CD4-positive, alpha-beta T cell treated with Interleukin-17A for 1 hour (primary cell): ENCODE measurements around the gene FUT7.
A peak's percentile ranks its signal among the peaks of the same experiment; 100 is the strongest.

Experiments used
- DNase-seq: peaks from one replicate; pipeline ENCODE4 v3.0.0-alpha.2; 2020

FUT7 gene

DNA sequence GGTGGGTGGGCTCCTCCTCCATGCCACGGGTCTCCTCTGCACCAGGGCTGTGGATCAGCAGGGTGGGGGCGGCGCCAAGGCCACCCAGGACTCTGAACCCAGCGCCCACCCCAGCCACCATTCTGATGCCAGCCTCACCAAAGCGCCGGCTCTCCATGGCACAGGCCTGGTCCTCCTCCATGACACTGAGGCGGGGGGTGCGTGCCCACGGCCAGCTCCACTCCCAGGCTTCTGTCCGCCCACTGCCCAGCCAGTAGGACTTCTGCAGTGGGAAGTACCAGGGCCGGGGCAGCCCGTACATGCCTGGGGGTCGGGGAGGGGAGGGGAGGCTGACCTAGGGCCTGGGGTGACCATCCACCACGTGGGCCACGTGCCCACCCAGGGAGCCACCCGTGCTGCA, 15.5 kb downstream of the FUT7 start:
- no peak for DNase-seq

DNA sequence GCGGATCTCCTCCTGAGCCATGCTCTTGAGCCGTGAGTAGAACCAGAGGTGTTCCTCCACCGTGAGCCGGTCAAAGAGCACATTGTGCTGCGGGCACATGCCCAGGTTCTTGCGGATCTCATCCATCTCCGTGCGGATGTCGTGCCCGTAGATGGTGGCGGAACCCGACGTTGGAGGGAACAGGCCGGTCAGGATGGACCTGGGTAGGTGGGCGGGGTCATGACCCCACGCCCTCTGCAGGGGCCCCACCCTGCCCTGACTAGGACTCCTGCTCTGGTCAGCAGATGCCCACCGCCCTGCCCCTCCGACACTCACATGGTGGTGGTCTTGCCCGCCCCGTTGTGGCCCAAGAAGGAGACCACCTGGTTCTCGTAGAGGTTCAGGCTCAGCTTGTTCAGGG, 15.9 kb downstream of the FUT7 start:
- no peak for DNase-seq

DNA sequence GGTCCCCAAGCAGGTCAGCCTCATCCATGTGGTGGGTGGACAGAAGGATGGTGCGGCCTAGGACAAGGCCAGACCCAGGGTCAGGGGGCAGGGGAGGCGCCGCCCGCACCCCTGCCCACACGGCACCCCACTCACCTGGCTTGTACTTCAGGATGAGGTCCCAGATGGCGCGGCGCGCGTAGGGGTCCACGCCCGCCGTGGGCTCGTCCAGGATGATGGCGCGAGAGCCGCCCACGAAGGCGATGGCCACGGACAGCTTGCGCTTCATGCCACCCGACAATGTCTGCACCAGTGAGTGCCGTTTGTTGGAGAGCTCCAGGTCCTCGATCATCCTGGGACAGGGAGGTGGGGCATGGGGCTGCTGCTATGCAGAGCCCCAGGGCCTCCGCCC, 16.4 kb downstream of the FUT7 start:
- DNase-seq = no peak

DNA sequence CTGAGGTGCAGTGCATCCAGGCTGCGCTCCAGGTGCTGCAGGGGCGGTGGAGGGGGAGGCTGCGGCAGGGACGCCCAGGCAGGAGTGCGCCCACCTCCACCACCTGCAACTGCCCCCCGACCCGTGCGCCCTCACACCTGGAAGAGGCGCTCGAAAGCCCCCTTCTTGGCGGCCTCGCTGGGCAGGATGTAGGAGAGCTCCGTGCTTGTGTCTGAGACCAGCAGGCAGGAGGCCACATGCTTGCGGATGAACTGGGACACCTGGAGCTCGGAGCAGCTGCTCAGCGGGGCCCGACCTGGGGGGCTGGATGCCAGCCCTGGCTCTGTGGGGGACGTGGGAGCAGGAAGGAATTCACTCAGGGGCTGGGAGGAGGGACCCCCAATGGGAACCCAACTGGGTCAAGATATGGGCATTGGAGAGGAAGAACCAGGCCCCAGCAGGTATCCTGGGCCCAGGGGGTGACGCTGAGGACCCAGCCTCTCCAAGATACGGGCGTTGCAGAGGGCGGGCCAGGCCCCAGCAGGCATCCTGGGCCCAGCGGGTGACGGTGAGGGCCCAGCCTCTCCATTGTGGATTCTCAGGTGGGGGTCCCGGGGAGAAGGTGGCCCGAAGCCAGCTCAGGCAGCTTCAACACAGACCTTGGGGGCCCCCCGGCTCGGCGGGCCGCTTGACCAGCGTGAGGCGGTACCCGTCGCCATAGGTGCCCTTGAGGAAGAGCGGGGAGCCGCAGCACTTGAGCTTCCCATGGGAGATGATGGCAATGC, 16.9 kb downstream of the FUT7 start:
- DNase-seq = no peak

DNA sequence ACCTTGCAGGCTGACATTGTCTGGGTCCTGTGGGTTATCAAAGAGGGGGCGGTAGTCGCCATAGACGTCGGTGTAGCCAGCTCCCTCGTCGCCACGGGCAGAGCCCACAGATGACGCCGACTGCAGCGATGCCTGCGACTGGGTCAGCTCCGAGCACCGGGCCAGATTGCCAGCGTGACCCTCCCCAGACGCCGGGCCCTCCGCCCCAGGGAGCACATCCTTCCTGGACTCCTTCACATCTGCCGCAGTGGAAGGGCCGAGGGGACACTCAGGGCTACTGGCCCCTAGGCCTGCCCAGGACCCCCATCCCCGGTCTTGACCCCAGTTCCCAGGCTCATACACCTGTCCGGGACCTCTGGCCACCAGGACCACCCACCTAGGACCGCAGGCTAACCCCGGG, 17.7 kb downstream of the FUT7 start:
- DNase-seq = no peak

DNA sequence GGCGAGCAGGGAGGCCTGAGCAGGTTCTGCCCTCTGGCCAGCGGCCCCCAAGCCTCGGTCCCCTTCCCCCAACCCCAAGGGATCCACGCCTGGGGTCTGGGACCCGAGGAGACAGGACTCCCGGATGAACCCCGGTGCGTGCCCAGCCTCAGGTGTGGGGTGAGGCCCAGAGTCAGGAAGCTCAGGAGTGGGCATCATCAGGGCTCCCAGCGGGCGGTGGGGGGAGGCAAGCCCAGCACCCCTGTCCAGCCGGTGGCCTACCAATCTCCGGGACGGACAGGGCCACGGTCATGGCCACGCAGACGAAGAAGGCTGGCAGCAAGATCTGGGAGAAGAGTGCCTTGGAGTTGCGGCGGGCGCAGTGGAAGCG, 18.3 kb downstream of the FUT7 start:
- no peak for DNase-seq

DNA sequence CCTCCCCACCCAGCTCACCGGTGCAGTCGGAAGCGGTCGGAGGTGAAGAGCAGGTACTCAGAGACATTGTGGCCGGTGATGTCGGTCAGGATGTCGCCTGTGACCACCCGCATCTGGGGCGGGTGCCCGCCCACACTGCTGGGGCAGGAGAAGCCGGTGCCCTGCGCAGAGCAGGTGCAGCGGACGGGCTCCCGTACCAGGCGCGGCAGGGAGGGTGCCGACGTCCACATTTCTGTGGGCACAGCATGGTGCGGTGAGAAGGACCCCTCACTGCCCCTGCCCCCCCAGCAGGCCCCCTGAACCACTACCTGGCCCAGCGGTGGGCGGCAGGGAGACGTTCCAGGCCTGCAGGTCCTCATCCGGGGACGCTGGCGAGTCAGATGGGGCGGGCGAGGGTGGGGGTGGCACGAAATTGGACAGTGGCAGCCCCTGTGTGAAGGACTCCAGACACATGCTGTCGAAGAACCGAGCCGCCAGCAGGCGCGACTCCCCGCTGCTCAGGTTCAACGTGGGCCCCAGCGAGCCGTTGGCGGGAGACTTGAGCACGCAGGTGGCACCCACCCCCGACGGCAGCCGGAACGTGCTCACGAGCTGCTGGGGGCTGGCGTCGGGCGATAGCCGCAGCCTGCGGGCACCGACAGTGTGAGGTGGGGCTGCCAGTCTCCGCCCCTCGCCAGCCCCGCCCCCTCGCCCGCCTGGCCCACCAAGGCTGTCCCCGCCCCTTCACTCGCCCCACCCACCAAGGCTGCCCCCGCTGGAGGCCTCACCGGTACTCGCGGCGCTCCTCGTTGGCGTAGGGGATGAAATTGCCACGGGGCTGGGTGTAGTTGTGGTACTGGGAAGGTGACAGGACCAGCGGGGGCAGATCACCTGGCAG, 19.0 kb downstream of the FUT7 start:
- DNase-seq = no peak

DNA sequence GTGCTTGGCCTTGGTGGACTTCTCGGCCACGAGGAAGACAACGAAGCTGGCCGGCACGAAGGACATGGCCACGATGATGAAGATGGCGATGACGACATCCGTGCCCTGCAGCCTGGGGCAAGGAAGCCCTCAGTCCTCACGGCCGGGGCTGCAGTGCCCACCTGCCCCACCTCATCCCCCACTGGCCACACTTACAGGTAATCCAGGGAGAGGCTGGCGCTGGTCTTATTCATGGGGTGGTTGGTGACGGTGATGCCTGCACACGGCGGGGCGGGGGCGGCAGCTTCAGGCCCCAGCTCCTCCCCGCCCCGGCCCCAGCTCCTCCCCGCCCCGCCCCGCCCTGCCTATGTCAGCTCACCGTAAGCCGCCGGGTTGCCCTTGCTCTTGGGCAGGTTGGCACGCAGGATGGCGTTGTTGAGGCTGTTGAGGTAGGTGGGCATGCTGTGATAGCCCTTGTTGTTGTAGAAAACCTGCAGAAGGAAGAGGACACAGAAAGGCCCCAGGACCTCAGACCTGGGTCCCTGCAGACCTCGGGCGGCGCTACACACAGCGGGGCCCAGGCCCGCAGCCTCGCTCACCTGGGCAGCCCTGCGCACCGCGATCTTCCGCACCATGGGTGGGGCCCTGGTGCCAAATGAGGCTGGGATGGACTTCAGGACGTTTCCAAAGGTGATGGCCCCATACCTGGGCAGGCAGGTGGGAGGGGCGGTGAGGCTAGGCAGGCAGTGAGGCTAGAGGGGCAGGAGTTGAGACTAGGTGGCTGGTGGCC, 19.8 kb downstream of the FUT7 start:
- DNase-seq = no peak

DNA sequence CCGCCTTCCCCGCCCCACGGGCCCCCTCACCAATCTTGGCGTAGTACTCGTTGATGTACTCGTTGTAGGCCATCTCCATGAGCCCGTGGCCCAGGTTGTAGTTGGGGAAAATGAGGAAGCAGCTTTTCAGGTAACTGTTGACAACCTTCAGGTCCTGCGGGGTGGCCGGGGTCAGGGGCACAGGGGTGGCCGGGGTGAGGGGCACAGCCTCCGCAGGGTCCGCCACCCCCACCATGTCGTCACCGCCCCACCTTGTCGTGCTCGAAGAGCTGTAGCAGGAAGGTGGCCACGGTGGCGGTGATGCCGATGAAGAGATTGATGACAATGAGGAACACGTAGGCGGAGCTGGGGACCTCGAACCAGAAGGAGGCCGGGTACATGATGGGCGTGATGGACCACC, 20.7 kb downstream of the FUT7 start:
- DNase-seq = no peak

DNA sequence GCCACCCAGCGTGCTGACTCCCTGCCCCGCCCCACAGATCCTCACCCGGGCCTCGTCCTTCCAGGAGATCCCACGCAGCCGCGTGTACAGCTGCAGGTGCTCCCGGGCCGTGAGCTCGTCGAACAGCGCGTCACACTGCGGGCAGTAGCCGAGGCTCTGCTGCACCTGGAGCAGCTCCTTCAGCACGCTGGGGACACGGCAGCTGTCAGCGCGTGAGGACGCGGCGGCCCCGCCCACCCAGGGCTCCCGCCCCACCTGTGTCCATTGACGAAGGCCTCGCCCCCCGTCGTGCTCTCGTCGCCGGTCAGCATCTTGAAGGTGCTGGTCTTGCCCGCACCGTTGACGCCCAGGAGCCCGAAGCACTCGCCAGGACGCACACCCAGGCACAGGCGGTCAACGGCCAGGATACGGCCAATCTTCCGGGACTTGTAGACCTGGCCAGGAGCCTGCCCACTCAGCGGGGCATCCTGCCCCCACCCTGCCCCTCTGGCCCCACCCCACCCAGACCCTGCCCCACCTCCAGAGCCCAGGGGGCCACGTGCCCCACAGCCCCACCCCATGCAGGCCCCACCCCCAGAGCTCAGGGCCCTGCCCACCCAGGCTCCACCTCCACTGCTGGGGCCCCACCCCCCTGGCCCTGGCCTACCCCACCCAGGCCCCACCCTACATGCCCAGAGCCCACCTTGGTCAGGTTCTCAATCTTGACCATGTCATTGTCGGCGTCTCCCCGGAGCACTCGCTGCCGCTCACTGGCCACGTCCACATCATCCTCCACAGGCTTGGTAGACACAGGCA, 21.8 kb downstream of the FUT7 start:
- no peak for DNase-seq

DNA sequence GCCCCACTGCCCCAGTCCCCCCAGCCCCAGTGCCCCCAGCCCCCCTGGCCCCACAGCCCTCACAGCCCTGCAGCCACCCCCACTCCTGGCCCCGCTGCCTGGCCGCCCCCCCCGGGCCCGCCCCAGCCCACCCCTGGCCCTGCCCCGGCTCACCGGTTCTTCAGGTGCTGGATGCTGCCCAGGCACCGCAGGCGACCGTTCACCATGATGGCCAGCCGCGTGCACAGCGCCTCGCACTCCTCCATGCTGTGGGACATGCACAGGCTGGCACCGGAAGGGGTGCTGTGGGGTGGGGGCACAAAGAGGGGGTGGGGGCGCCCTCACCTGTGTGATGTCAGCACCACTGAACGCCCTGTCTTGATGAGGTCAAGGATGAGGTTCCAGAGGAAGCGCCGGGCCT, 22.7 kb downstream of the FUT7 start:
- no peak for DNase-seq

DNA sequence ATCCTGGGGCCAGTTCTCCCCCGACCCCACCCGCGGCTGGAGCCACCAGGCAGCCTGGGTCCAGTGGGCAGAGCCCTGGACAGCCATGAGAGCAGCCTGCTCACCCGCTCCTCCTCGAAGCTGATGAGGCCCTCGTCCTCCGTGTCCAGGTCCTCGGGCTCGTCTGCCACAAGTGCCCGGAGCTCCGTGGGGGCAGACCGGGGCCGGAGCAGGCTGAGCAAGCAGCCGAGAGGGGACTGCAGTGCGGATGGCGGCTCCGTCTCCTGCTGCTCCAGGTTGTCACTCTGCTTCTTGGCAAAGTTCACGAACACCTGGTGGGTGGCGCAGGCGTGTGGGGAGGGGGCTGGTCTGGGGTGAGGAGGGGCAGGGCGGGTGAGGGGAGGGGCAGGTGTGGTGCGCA, 23.6 kb downstream of the FUT7 start:
- no peak for DNase-seq

DNA sequence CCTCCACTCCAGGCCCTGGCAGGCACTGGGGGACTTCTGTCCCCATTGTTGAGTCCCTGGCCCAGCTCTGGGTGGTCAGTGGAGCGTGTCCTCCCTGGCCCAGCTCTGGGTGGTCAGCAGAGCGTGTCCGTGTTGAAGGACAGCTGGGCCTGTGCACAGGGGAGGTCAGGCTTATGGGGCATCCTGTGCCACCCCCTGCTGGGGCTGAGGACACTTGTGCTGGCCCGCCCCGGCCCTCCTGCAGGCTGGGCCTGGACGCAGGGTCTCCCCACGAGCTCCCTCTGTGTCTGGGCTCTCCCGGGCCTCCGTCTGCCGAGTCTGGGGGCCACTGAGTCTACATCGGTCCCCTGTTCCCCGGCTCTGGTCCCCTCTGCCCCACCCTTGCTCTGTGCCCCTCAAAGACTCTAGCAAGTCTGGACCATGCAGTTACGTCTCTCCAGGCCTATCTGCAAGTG, 24.0 kb downstream of the FUT7 start:
- DNase-seq = no peak

DNA sequence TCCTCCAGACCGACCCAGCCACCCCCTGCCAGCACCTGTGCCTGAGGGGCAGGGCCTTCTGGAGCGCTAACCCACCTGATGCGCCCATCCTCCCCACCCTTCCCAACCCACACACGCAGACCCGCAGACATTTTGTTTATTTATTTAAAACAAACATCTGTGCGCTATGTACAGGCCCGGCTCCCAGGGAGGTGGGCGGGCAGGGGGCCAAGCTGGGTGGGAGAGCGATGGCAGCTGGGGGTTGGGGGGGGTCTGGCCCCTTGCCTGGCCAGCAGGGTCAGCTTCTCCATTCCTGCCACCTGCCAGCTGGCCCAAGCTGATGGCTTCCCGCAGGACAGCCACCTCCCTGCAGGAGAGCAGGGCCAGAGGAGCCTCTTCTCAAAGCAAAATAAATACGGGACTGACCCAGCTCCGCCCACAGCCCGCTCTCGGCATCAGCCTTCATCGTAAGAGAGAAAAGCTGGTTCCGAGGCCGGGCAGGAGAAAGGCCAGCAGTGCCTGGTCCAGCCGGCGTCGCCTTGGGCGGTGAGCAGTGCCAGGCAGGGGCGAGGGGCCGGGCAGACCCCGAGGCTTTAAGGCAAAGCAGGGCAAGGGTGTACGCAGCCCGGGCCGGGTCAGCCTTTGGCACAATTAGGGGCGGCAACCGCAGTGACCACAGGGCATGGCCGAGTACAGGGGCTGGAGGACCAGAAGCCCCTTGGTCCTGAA, 24.6 kb downstream of the FUT7 start:
- no peak for DNase-seq

DNA sequence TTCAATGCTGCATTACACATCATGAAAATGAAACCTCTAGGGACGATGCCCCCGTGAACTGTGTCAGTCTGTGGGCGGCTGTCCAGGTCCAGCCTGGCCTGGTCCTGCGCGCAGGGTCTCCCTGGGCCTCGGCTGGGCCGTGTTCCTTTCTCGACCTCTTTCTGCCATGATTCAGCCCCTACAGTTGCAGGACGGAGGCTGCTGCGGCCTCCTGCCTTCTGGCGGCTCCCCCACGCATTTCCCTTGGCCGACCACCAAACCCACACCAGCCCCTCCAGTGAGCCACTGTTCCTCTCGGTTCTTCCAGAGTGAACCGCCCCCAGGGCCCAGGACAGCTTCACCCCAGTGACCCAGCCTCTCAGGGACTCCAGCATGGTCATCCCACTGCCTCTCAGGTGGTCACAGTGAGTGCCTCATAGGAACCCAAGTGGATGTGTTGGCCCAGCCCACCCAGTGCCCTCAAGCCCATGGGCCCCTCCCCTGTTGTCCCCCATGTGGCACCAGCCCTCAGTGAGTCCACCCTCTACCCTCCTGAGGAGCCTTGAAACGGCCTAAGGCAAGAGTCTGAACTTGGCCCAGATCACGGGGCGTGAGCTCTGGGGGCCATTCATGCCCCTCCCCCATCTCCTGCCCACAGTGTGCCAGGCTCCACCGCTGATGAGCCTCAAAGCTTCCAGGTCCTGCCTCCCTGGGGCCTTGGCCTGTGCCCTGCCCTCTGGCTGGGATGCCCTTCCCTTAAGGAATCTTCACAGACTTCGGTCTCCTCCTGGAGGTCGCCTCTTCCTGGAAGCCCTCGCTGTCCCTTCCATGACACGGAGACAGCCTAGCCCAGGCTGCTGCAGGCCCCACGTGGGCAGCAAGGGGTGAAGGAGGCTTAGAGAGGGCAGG, 25.5 kb downstream of the FUT7 start:
- no peak for DNase-seq

DNA sequence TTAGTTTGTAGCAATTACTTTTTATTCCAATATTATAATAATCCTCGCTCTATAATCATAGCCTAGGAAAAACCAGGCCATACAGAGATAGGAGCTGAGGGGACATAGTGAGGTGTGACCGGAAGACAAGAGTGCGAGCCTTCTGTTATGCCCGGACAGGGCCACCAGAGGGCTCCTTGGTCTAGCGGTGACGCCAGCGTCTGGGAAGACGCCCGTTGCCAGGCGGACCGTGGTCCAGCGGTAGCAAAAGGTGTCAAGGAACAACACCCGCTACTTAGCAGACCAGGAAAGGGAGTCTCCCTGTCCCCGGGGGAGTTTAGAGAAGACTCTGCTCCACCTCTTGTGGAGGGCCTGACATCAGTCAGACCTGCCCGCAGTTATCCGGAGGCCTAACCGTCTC, 27.6 kb downstream of the FUT7 start:
- peak; percentile 35 for DNase-seq

DNA sequence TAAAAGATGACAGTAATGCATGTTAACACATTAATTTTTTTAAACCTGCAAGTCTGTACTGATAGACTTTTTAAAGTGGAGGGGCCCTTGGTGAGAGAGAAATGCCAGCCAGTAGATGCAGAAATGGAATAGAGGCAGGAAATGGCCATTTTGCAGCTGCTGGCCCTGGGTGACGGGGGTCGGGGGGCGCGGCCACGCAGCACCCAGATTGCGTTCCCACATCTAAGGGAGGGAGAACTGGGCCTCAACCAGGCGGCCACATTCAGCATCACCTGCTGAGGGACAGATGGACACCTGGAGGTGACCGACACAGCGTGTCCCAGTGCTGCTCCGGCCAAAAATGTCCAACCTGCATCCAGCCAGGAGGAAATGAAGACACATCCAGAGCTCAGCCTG, 29.2 kb downstream of the FUT7 start:
- no peak for DNase-seq

DNA sequence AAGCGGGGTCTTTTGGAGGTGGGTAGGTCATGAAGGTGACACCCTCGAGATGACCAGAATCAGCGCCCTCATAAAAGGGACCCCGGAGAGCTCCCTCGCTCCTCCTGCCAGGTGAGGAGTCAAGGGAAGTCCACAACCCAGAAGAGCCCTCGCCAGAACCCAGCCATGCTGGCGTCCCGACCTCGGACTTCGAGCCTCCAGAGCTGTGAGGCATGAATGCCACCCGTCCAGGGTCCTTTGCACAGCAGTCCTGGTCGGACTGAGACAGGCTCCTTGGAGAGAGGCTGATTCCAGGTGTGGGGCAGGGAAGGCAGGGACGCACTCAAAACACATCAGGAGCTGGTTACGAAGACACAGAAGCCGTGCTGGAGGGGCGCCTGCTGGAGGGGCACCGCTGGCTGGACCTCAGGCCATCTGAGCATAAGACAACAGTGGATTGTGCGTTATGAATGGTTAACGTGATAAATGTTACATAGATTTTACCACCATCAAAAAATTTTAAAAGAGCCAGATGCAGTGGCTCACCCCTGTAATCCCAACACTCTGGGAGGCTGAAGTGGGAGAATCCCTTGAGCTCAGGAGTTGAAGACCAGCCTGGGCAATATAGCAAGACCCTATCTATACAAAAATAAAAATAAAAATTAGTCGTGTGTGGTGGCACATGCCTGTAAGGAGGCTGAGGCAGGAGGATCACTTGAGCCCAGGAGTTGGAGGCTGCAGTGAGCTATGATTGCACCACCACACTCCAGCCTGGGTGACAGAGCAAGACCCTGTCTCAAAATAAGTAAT, 29.8 kb downstream of the FUT7 start:
- DNase-seq = no peak

DNA sequence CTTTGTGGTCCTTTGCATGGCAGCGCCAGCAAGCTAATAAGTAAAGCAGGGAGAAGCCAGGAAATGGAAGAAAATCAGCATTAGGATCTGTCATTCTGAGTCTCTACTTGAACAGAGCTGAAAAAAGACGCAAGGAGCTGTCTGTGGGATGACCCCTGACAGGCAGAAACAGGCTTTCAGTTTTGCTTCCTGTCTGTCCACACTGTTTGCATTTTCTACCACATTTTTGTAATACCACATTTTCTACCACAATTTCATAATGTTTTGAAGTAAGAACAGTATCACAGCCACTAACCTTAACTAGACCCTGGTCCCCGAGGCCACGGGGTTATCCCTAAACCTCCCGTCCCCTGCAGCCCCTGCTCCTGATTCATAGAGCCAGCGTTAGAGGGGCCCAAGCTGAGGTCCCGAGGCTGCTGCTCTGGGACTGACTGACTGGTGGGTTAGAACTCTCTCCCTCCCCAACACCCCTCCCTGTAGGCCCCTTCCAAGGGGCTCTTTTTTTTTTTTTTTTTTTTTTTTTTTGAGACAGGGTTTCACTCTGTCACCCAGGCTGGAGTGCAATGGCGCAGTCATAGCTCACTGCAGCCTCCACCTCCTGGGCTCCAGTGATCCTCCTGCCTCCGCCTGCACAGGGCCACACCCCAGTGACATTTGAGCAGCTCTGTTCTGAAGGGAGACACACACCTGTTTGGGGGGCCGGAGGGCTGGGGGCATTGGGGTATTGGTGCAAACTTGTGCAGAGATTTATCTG, 31.5 kb downstream of the FUT7 start:
- peak; percentile 58 for DNase-seq
